ENCODE data around the gene FKBP15. TPM values are rescaled to one million over a fixed set of nuclear protein-coding genes. Genes with fewer than 3 reads are reported as not detected.

The FKBP15 gene, protein sequence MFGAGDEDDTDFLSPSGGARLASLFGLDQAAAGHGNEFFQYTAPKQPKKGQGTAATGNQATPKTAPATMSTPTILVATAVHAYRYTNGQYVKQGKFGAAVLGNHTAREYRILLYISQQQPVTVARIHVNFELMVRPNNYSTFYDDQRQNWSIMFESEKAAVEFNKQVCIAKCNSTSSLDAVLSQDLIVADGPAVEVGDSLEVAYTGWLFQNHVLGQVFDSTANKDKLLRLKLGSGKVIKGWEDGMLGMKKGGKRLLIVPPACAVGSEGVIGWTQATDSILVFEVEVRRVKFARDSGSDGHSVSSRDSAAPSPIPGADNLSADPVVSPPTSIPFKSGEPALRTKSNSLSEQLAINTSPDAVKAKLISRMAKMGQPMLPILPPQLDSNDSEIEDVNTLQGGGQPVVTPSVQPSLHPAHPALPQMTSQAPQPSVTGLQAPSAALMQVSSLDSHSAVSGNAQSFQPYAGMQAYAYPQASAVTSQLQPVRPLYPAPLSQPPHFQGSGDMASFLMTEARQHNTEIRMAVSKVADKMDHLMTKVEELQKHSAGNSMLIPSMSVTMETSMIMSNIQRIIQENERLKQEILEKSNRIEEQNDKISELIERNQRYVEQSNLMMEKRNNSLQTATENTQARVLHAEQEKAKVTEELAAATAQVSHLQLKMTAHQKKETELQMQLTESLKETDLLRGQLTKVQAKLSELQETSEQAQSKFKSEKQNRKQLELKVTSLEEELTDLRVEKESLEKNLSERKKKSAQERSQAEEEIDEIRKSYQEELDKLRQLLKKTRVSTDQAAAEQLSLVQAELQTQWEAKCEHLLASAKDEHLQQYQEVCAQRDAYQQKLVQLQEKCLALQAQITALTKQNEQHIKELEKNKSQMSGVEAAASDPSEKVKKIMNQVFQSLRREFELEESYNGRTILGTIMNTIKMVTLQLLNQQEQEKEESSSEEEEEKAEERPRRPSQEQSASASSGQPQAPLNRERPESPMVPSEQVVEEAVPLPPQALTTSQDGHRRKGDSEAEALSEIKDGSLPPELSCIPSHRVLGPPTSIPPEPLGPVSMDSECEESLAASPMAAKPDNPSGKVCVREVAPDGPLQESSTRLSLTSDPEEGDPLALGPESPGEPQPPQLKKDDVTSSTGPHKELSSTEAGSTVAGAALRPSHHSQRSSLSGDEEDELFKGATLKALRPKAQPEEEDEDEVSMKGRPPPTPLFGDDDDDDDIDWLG
- 13.7 and 17.7 TPM in 2 replicates for total RNA-seq
- polyA plus RNA-seq = 7.7 and 14.5 TPM in 2 replicates

DNA sequence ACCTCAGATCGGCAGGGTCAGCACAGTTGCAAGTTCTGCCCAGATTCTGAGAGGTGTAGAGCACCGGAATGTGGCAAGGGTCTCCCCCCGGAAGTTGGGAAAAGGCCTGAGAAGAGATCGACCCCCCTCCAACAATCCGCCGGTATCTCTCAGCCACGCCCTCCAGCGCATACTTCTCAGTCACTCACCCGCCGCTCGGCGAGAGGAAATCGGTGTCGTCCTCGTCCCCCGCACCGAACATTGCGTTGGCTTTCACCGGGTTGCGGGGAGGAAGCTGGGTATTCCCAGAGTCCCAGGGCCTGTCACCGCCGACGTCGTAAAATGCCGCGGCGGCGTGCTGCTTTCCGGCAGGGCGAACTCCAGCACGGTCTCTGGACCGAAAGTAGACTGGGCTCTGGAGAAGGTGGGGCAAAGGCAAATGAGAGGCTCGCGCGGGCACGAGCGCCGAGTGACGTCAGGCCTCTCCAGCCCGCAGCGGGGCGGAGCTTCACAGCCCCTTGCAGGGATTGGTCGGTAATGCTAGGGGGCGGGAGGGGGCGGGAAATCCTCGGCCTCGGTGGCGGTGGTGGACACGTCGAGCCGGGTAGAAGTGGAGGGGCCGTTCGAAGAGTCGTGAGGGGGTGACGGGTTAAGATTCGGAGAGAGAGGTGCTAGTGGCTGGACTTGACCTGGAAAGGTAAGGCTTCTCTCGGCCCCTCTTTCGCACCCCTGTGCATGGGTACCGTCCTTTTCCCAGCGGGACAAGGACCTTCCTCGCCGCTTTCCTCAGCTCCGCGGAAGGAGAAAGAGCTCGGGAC is at the start of gene FKBP15, which contains the start of gene SLC31A1:
Gene FKBP15, minus strand, starts transcription at position 275 of the 797 bp plus-strand sequence. Its CDS starts 34 bp downstream, at position 241.
Gene SLC31A1, plus strand, starts transcription at position 542 of the 797 bp plus-strand sequence. CDS start 34,605 bp downstream, outside the sequence.
- peaks cover 3% of the 10 kb centered on the region for H4K20me1 ChIP-seq (ENCODE audit: insufficient read depth, poor library complexity, severe bottlenecking)
- peak within 1 kb of the TSS; percentile 91 for H3K4me2 ChIP-seq
- DNase-seq (ENCODE audit: low spot score) = peak; percentile 99
- TF ChIP-seq EZH2 (IDR thresholded peaks at IDR 0.05; ENCODE audit: borderline replicate concordance) (no peak), CTCF (IDR thresholded peaks at IDR 0.05; ENCODE audit: poor library complexity) (no peak), EZH2phosphoT487 (IDR thresholded peaks at IDR 0.05; ENCODE audit: low read depth, severe bottlenecking, unreplicated experiment) (no peak)
- peak within 1 kb of the TSS; percentile 68 for H2AFZ ChIP-seq
- 1% methylated on average over 37 of the region's 65 CpGs for WGBS (ENCODE audit: low lambda C conversion rate, missing lambda C conversion rate)
- H3K36me3 ChIP-seq (replicated peaks; ENCODE audit: insufficient read depth, low read depth) = no peaks in the 10 kb centered on the region
- no peaks in the 10 kb centered on the region for H3K9me3 ChIP-seq (ENCODE audit: low read depth)
- no peaks in the 10 kb centered on the region for H3K9me2 ChIP-seq (replicated peaks; ENCODE audit: insufficient read depth)
- peaks cover 19% of the 10 kb centered on the region for H3K4me1 ChIP-seq (ENCODE audit: insufficient read depth)
- H3K79me2 ChIP-seq = peaks cover 81% of the 10 kb centered on the region
- H3K4me3 ChIP-seq = peak within 1 kb of the TSS; percentile 65
- H3K27me3 ChIP-seq = no peaks in the 10 kb centered on the region
- H3K27ac ChIP-seq = peak within 1 kb of the TSS; percentile 84

DNA sequence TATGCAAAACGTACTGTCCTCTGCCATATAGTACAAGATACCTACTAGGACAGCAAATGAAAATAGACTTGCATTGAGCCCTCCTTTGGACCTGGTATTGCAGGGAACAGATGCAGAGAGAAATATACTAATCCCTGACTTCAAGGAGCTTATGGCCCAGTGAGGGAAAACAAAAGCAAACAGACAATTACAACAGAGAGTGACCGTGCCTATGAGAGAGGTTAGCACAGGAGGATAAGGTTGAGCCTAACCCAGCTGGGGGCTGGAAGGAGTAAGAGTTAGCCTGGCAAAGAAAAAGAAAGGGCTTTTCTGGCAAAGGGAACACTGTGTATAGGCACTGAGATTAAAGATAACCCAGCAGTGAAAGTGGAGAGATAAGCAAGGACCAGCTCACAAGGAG is 48.8 kb upstream of the FKBP15 start:
- WGBS (ENCODE audit: low lambda C conversion rate, missing lambda C conversion rate) = 88% methylated on average over 2 of the region's 2 CpGs
- TF ChIP-seq EZH2phosphoT487 (IDR thresholded peaks at IDR 0.05; ENCODE audit: low read depth, severe bottlenecking, unreplicated experiment) (no peak), CTCF (IDR thresholded peaks at IDR 0.05; ENCODE audit: poor library complexity) (no peak), EZH2 (IDR thresholded peaks at IDR 0.05; ENCODE audit: borderline replicate concordance) (no peak)
- no peak overlapping the region for H3K27ac ChIP-seq
- H3K4me3 ChIP-seq = no peak overlapping the region
- peak overlapping the region; percentile 33 for H3K4me2 ChIP-seq
- no peak overlapping the region for H2AFZ ChIP-seq
- no peaks in the 10 kb centered on the region for H3K9me3 ChIP-seq (ENCODE audit: low read depth)
- peaks cover 3% of the 10 kb centered on the region for H3K4me1 ChIP-seq (ENCODE audit: insufficient read depth)
- no peaks in the 10 kb centered on the region for H3K27me3 ChIP-seq
- DNase-seq (ENCODE audit: low spot score) = no peak
- peaks cover 14% of the 10 kb centered on the region for H3K79me2 ChIP-seq
- no peaks in the 10 kb centered on the region for H3K36me3 ChIP-seq (replicated peaks; ENCODE audit: insufficient read depth, low read depth)
- no peaks in the 10 kb centered on the region for H4K20me1 ChIP-seq (ENCODE audit: insufficient read depth, poor library complexity, severe bottlenecking)
- H3K9me2 ChIP-seq (replicated peaks; ENCODE audit: insufficient read depth) = no peaks in the 10 kb centered on the region

DNA sequence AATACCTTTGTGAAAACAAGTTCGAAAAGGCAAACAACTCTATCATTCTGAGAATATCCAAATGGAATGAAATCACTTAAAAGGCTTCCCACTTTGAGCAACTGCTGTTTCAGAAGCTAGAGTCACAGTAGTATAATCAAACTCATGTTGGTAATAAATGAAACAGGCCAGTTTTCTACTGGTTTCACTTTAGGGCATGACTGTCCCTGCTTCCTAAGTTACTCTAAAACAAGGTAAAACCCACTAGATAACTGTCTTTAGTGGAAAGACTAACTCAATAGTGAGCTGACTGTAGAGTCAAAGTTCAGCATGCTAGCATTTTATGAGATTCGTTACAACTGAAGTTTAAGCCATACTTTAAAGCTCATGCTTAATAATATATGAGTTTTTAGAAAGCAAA is 48.3 kb upstream of the FKBP15 start:
- Histone ChIP-seq H4K20me1 (ENCODE audit: insufficient read depth, poor library complexity, severe bottlenecking) (no peaks in the 10 kb centered on the region), H3K4me2 (peak overlapping the region; percentile 33), H3K9me2 (replicated peaks; ENCODE audit: insufficient read depth) (no peaks in the 10 kb centered on the region), H3K9me3 (ENCODE audit: low read depth) (no peaks in the 10 kb centered on the region), H3K79me2 (peaks cover 14% of the 10 kb centered on the region), H3K27me3 (no peaks in the 10 kb centered on the region), H3K4me1 (ENCODE audit: insufficient read depth) (peaks cover 3% of the 10 kb centered on the region), H3K27ac (no peak overlapping the region), H3K36me3 (replicated peaks; ENCODE audit: insufficient read depth, low read depth) (no peaks in the 10 kb centered on the region), H2AFZ (no peak overlapping the region), H3K4me3 (no peak overlapping the region)
- no peak for DNase-seq (ENCODE audit: low spot score)
- 84% methylated on average over 2 of the region's 2 CpGs for WGBS (ENCODE audit: low lambda C conversion rate, missing lambda C conversion rate)
- TF ChIP-seq CTCF (IDR thresholded peaks at IDR 0.05; ENCODE audit: poor library complexity) (no peak), EZH2phosphoT487 (IDR thresholded peaks at IDR 0.05; ENCODE audit: low read depth, severe bottlenecking, unreplicated experiment) (no peak), EZH2 (IDR thresholded peaks at IDR 0.05; ENCODE audit: borderline replicate concordance) (no peak)

Measured in hepatocyte (in vitro differentiated cells).